Natural killer cell treated with Interleukin-12 subunit alpha and Interleukin-12 subunit beta and Interleukin-15 and Interleukin-18, amount 100 ng/mL, for 72 hours (primary cell): ENCODE data around the gene SLC9A8. TPM values are rescaled to one million over a fixed set of nuclear protein-coding genes. Genes with fewer than 3 reads are reported as not detected.
"Not testable (repeated sequence)": the region's sequence is repeated elsewhere in the genome, so short reads cannot be mapped to it uniquely, and the experiment has no call there.

Experiments used
- ATAC-seq, 2 donors: fragments of 150-1000 bp; cut with Tn5 transposase in 1 of 2; sonication (Bioruptor Pico), chemical (Tn5 transposase) in 1 of 2; 2 replicates each; pipeline ENCODE4 v1.10.0; 2021
- DNase-seq: peaks from one replicate; pipeline ENCODE4 v3.0.0; 2022; ENCODE audit warnings: low spot score
- H3K27ac Mint-ChIP-seq, 2 donors: 1 replicate in 1 of 2; 2 replicates in 1 of 2; pipeline ENCODE4 v1.8.0; 2022; ENCODE audit warnings: mixed read lengths in 2 of 2, mild to moderate bottlenecking in 1 of 2, moderate library complexity in 1 of 2
- H3K27me3 Mint-ChIP-seq, 2 donors: 1 replicate in 1 of 2; 2 replicates in 1 of 2; pipeline ENCODE4 v1.8.0; 2022; ENCODE audit warnings: mixed read lengths in 2 of 2
- H3K36me3 Mint-ChIP-seq: one replicate; pipeline ENCODE4 v1.8.0; 2022; ENCODE audit warnings: mixed read lengths
- H3K4me1 Mint-ChIP-seq, 2 donors: 1 replicate in 1 of 2; 2 replicates in 1 of 2; pipeline ENCODE4 v1.8.0; 2022; ENCODE audit warnings: low read depth in 2 of 2, mixed read lengths in 2 of 2, mild to moderate bottlenecking in 1 of 2
- H3K4me3 Mint-ChIP-seq: one replicate; pipeline ENCODE4 v1.8.0; 2022; ENCODE audit warnings: mixed read lengths
- H3K9me3 Mint-ChIP-seq: 2 replicates; pipeline ENCODE4 v1.8.0; 2022; ENCODE audit warnings: mixed read lengths
- total RNA-seq, 2 donors: library from RNA; stranded (reverse); gene quantifications; one replicate each; pipeline ENCODE4 v1.2.3, GENCODE V29; 2022

SLC9A8 gene, protein sequence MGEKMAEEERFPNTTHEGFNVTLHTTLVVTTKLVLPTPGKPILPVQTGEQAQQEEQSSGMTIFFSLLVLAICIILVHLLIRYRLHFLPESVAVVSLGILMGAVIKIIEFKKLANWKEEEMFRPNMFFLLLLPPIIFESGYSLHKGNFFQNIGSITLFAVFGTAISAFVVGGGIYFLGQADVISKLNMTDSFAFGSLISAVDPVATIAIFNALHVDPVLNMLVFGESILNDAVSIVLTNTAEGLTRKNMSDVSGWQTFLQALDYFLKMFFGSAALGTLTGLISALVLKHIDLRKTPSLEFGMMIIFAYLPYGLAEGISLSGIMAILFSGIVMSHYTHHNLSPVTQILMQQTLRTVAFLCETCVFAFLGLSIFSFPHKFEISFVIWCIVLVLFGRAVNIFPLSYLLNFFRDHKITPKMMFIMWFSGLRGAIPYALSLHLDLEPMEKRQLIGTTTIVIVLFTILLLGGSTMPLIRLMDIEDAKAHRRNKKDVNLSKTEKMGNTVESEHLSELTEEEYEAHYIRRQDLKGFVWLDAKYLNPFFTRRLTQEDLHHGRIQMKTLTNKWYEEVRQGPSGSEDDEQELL
- 10 to 100 TPM; 22.0 to 27.6 TPM for total RNA-seq

DNA sequence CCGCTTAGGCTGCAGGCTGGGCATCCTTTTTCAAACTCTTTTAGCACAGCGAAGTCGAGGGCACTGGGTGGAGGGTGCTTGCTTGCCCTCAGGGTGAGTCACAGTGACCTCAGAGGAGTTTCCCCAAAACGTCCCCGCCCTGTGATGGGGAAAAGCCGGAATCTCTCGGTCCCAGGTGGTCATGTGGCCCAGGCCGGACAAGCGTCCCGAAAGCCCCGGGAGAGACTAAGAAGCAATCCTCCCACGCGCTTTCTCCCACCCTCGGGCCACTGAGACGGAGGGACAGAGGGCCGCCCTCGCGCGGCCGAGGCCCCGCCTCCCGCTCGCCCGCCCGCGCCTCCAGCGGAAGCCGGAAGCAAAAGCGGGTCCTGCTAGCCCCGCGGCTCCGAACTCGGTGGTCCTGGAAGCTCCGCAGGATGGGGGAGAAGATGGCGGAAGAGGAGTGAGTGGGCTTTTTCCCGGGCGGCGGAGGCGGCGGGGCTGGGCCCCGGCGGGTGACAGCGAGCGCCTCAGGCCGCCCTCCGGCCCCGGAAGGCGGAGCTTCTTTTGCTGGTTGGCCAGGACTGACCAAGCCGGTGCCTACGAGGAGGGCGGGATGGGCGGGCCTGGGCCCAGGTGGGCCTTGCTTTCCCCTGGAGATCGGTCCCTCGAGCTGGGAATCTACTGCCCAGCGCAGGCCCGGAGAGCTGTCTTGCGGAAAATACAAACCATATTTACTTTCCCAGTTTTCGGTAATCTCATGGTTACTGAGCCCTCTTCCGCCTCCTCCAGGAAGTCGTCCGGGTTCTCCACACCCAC is at the start of gene SLC9A8:
Gene SLC9A8 (plus strand): TSS at position 322 of the 798 bp plus-strand sequence. CDS start 95 bp downstream, at position 417.
- peak; percentile 98 for DNase-seq
- Mint-ChIP-seq H3K4me3 (peak within 1 kb of the TSS; percentile 99), H3K36me3 (peaks cover 14% of the 10 kb centered on the region), H3K9me3 (peaks cover 3% of the 10 kb centered on the region), H3K27ac (peak within 1 kb of the TSS; percentile 97), H3K4me1 (peaks cover 39 to 43% of the 10 kb centered on the region in 2 donors), H3K27me3 (no peaks in the 10 kb centered on the region)
- ATAC-seq = peak; percentile 93 to 95

DNA sequence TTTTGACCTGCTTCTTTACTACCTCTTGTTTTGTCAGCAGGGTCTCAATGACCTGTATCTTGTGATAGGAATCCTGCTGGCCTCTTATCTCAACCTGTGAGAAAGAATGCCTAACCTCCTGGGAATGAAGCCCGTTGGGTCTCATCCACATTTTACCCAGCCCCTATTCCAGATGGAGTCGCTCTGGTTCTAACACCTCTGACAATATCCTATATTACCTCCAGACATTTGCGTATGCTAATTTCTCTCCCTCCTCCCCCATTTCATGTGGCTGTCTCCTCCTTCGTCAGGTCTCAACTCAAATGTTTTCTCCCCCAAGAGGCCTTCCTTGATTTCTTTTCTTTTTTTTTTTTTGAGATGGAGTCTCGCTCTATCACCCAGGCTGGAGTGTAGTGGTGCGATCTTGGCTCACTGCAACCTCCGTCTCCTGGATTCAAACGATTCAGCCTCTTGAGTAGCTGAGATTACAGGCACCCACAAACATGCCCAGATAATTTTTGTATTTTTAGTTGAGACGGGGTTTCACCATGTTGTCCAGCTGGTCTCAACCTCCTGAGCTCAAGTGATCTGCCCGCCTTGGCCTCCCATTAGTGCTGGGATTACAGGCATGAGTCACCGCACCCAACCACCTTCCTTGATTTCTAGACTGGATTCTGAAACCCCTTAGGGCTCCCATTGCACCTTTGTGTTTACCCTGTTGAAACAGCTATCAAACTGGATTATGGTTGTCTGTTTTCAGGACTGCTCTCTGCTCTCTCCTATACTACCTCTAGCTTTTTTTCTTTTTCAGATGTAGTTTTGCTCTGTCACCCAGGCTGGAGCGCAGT is 49.5 kb upstream of the SLC9A8 start:
- no peaks in the 10 kb centered on the region for H3K27me3 Mint-ChIP-seq

DNA sequence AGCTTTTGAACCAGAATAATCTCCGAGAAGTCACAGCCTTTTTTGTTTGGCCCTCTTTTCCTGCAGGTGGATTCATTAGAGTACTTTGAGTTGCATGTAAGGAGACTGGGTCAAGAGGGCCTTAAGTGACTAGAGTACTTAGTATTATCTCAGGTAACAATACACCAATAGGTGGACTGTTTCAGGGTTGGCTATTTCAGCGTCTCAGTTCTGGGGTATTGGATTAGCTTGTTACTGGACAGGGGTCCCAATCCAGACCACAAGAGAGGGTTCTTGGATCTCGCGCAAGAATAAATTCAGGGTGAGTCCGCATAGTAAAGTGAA is 47.3 kb upstream of the SLC9A8 start:
- Mint-ChIP-seq H3K9me3 (no peaks in the 10 kb centered on the region), H3K4me3 (no peak overlapping the region), H3K4me1 (peaks cover 18 to 24% of the 10 kb centered on the region in 2 donors), H3K27ac (no peak overlapping the region), H3K36me3 (no peaks in the 10 kb centered on the region), H3K27me3 (peaks cover 0 to 2% of the 10 kb centered on the region in 2 donors)
- no peak for DNase-seq
- ATAC-seq = no peak

More for the DNA sequence above, 49.5 kb upstream of the SLC9A8 start:
- H3K27ac Mint-ChIP-seq = peak overlapping the region in 1 of 2 donors; percentile 82
- DNase-seq (no peak), ATAC-seq (no peak)
- no peaks in the 10 kb centered on the region for H3K36me3 Mint-ChIP-seq
- H3K4me3 Mint-ChIP-seq = no peak overlapping the region
- peaks cover 5 to 7% of the 10 kb centered on the region in 2 donors for H3K4me1 Mint-ChIP-seq
- H3K9me3 Mint-ChIP-seq = no peaks in the 10 kb centered on the region

DNA sequence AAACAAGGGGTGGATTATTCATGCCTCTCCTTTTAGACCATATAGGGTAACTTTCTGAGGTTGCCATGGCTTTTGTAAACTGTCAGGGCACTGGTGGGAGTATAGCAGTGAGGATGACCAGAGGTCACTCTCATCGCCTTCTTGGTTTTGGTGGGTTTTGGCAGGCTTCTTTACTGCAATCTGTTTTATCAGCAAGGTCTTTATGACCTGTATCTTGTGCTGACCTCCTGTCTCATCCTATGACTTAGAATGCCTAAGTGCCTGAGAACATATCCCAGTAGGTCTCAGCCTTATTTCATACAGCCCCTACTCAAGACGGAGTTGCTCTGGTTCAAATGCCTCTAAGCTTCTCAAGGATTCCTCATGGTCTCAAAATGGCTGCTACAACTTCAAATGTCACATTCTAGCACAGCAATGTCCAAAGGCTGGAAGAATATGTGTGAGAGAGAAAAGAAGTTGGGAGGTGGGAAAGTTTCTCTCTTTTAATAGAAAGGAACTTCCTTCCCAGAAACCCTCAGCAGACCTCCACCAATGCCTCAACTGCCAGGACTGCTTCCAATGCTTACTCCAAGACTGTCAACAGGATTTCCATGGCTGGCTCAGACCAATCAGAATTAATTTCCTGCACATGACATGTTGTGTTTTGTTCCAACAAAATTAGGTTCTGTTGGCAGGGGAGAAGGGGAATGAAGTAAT is 46.6 kb upstream of the SLC9A8 start:
- DNase-seq = no peak
- ATAC-seq = no peak

DNA sequence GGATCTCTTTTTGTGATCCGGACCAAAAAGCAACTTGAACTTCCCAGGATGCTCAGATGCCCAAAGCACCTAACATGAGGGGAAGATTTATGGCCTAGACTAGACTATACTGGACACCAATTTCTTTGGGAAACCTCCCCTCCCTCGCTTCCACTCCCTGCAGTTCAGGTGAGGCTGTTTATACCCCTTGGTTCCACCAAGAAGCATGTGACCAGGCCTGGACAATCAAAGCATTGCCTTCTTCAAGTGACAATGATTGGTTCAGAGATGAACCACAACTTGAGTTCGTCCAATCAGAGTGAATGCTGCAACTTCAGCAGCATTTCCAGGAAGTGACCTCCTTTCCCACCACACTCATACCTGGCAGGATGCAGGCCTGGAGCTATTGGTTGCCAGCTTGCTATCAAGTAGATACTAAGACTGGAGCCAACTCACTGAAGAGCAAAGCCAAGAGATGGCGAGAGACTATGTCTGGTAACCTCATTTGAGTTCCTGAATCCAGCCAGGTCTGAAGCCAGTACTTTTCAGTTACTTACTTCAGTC is 45.6 kb upstream of the SLC9A8 start:
- H3K27me3 Mint-ChIP-seq = peaks cover 0 to 2% of the 10 kb centered on the region in 2 donors
- peak in 1 of 2 donors; percentile 28 for ATAC-seq
- H3K4me3 Mint-ChIP-seq = no peak overlapping the region
- peaks cover 18 to 24% of the 10 kb centered on the region in 2 donors for H3K4me1 Mint-ChIP-seq
- no peaks in the 10 kb centered on the region for H3K36me3 Mint-ChIP-seq
- DNase-seq = no peak
- H3K9me3 Mint-ChIP-seq = no peaks in the 10 kb centered on the region
- peak overlapping the region in 1 of 2 donors; percentile 62 for H3K27ac Mint-ChIP-seq

More for the DNA sequence above, 46.6 kb upstream of the SLC9A8 start:
- peaks cover 0 to 2% of the 10 kb centered on the region in 2 donors for H3K27me3 Mint-ChIP-seq
- H3K4me1 Mint-ChIP-seq = peaks cover 18 to 24% of the 10 kb centered on the region in 2 donors
- no peaks in the 10 kb centered on the region for H3K9me3 Mint-ChIP-seq
- no peak overlapping the region for H3K27ac Mint-ChIP-seq
- H3K36me3 Mint-ChIP-seq = no peaks in the 10 kb centered on the region
- no peak overlapping the region for H3K4me3 Mint-ChIP-seq

DNA sequence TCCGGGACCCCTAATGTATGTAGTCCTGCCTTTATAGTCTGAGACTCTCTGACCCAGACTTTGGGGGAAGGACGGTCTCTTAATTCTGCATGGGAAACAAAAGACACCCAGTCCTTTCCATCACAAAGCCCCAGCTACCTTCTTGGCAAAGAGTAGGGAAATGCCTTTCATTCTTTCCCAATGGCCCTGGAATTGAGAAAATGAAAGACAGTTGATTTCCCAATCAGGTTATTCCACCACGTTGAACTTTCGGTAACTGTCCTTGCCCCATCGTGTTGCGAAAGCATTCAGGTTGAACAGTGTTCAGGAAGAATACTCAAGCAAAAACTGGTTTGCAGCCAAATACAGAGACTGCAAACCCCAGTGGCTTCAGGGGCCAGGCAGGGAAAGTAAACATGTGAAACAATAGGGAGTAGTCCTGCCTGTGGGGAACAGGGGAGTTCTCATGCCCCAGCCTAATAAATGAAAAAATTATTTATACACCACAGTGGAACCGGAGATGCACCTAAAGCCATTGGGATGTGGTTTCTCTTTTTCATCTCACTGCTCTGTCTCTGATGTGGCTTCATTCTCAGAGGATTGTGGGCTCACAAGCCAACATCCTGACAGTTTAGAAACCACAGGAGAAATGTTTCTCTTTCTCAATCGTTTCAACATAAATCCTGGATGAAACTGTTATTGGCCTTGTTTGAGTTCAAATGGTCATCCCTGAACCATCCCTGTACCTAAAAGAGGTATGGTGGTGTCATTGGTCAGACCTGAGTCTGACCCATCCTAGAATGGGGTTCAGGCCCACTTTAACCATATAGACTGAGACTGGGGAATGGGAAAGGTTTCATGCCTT is 44.2 kb upstream of the SLC9A8 start:
- H3K4me3 Mint-ChIP-seq = peak overlapping the region; percentile 65
- ATAC-seq = peak; percentile 85
- peaks cover 18 to 24% of the 10 kb centered on the region in 2 donors for H3K4me1 Mint-ChIP-seq
- DNase-seq = peak; percentile 62
- no peaks in the 10 kb centered on the region for H3K9me3 Mint-ChIP-seq
- H3K27ac Mint-ChIP-seq = peak overlapping the region; percentile 66 to 81
- peaks cover 0 to 2% of the 10 kb centered on the region in 2 donors for H3K27me3 Mint-ChIP-seq
- H3K36me3 Mint-ChIP-seq = no peaks in the 10 kb centered on the region

DNA sequence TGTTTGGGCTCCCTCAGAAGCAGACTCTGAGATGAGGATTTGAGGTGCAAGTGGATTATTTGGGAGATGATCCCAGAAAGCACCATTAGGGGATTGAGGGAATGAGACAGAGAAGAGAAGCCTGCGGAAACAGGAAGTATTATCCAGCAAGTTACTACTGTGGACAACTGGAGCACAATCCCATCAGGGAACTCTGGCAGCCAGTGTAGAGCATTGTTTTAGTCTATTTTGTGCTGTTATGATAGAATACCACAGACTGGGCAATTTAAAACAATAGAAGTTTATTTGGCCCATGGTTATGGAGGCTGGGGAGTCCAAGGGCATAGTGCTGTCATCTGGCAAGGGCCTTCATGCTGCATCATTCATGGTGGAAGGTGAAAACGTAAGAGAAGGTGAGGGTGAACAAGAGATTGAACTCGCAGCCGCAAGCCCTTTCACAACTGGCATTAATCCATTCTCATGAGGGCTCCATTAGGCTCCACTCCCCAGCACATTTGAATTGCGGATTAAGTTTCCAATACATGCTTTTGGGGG is 43.5 kb upstream of the SLC9A8 start:
- Mint-ChIP-seq H3K27ac (peak overlapping the region; percentile 66 to 81), H3K36me3 (no peaks in the 10 kb centered on the region), H3K4me3 (peak overlapping the region; percentile 65), H3K9me3 (no peaks in the 10 kb centered on the region), H3K27me3 (peaks cover 0 to 2% of the 10 kb centered on the region in 2 donors), H3K4me1 (peaks cover 18 to 24% of the 10 kb centered on the region in 2 donors)
- DNase-seq = no peak
- no peak for ATAC-seq

DNA sequence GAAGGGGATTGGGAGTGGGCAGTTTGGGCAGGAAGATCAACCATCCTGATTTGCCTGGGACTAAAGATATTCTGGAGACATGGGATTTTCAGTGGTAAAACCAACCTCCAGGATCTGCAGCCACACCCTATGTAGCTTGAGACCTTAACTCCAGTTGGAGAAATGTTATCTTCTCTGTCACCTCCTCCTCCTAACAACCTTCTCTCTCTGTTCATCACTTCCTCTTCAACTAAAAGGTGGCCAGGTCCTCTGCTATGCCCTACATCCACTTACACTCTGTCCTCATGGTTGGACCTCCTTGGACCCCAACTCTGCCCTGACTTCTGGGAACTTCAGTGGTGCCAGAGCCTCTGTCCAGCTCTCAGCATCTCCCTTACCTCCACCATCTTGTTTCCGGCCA is 42.0 kb upstream of the SLC9A8 start:
- peaks cover 18 to 33% of the 10 kb centered on the region in 2 donors for H3K4me1 Mint-ChIP-seq
- peaks cover 0 to 2% of the 10 kb centered on the region in 2 donors for H3K27me3 Mint-ChIP-seq
- ATAC-seq (no peak), DNase-seq (no peak)
- peak overlapping the region in 1 of 2 donors; percentile 26 for H3K27ac Mint-ChIP-seq
- H3K4me3 Mint-ChIP-seq = no peak overlapping the region
- no peaks in the 10 kb centered on the region for H3K36me3 Mint-ChIP-seq
- H3K9me3 Mint-ChIP-seq = no peaks in the 10 kb centered on the region

DNA sequence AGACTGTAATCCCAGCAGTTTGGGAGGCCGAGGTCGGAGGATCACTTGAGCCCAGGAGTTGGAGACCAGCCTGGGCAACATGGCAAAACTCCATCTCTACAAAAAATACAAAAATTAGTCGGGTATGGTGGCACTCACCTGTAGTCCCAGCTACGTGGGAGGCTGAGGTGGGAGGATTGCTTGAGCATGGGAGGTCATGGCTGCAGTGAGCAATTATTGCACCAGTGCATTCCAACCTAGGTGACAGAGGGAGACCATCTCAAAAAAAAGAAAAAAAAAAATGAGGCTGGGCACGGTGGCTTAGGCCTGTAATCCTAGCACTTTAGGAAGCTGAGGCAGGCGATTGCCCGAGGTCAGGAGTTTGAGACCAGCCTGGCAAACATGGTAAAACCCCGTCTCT is 38.4 kb upstream of the SLC9A8 start:
- H3K4me1 Mint-ChIP-seq = peaks cover 15 to 37% of the 10 kb centered on the region in 2 donors
- H3K9me3 Mint-ChIP-seq, H3K36me3 Mint-ChIP-seq, DNase-seq, ATAC-seq, H3K4me3 Mint-ChIP-seq, H3K27me3 Mint-ChIP-seq: not testable (repeated sequence)
- peak overlapping the region; percentile 62 to 74 for H3K27ac Mint-ChIP-seq

DNA sequence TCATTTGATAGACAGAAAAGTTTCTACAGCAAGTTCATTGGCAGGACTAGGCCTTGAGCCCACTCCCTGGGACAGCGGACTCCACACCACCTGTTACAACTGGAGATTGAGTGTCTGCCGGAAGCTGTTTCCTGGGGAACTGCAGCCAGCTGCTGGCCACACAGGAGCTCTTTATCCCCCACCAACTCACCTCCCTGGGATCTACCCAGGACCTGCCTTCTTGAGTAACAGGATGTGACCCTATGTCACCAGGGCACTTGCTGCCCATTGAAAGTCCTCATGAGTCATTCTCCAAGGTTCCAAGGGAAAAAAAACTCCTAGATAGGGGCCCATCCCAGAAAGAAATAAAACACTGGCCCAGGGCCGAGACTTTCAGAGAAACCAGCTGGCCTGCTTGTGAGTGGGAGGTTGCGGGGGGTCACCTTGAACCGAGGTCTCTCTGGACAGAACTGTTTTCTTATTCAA is 37.4 kb upstream of the SLC9A8 start:
- Mint-ChIP-seq H3K36me3 (no peaks in the 10 kb centered on the region), H3K4me1 (peaks cover 15 to 29% of the 10 kb centered on the region in 2 donors), H3K9me3 (no peaks in the 10 kb centered on the region), H3K4me3 (no peak overlapping the region), H3K27me3 (no peaks in the 10 kb centered on the region), H3K27ac (peak overlapping the region; percentile 62 to 74)
- DNase-seq (no peak), ATAC-seq (no peak)

DNA sequence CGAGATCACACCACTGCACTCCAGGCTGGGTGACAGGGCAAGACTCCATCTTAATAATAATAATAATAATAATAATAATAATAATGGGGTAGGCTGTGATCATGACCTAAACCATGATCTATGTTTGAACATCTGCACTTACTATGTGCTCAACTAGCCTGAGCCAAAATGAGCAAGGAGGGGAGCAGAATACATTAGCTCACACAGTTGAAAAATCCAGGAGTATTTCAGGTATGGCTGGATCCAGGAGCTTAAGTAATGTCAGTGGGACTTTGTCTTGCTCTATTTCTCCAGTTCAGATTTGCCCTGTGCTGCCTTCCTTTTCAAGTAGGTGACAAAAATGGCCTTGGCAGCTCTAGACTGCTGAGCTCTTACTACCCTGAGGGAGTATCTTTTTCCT is 32.7 kb upstream of the SLC9A8 start:
- ATAC-seq = no peak
- H3K27ac Mint-ChIP-seq = no peak overlapping the region
- H3K27me3 Mint-ChIP-seq = no peaks in the 10 kb centered on the region
- no peaks in the 10 kb centered on the region for H3K9me3 Mint-ChIP-seq
- peaks cover 15 to 23% of the 10 kb centered on the region in 2 donors for H3K4me1 Mint-ChIP-seq
- no peaks in the 10 kb centered on the region for H3K36me3 Mint-ChIP-seq
- no peak overlapping the region for H3K4me3 Mint-ChIP-seq
- no peak for DNase-seq
